ENCODE results near the gene CR1L.
"Not testable (repeated sequence)": the region's sequence is repeated elsewhere in the genome, so short reads cannot be mapped to it uniquely, and the experiment has no call there.

The CR1L gene

GRCh38 chr1:207747627-207748492 lies 102.9 kb downstream of the CR1L start:
- no peak for DNase-seq

GRCh38 chr1:207748737-207749528 lies 104.0 kb downstream of the CR1L start:
- DNase-seq: no peak

- DNase-seq: no peak
These were observed 105.8 kb downstream of the CR1L start for GRCh38 chr1:207750631-207751305.

- not testable (repeated sequence) for DNase-seq
These were observed 106.5 kb downstream of the CR1L start for GRCh38 chr1:207751463-207751789.

- peak; percentile 96 for DNase-seq
These were observed 107.0 kb downstream of the CR1L start, which contains the start of gene CD46 for GRCh38 chr1:207751790-207752455. CD46 (plus strand) TSS chr1:207752054; CDS start chr1:207752213, 159 bp downstream.

GRCh38 chr1:207752456-207752998 lies 107.6 kb downstream of the CR1L start:
- peak; percentile 12 for DNase-seq

- no peak for DNase-seq
These were observed 108.7 kb downstream of the CR1L start for GRCh38 chr1:207753611-207754010.

- no peak for DNase-seq
These were observed 109.1 kb downstream of the CR1L start for GRCh38 chr1:207754011-207754410.

GRCh38 chr1:207754974-207755700 lies 110.2 kb downstream of the CR1L start:
- no peak for DNase-seq

GRCh38 chr1:207755846-207756693 lies 111.1 kb downstream of the CR1L start:
- no peak for DNase-seq

- no peak for DNase-seq
These were observed 117.7 kb downstream of the CR1L start for GRCh38 chr1:207762622-207763021.

- DNase-seq: no peak
These were observed 118.2 kb downstream of the CR1L start for GRCh38 chr1:207763091-207763490.

GRCh38 chr1:207763972-207764371 lies 119.0 kb downstream of the CR1L start:
- no peak for DNase-seq

- no peak for DNase-seq
These were observed 121.6 kb downstream of the CR1L start for GRCh38 chr1:207766569-207766968.

- DNase-seq: not testable (repeated sequence)
These were observed 125.6 kb downstream of the CR1L start for GRCh38 chr1:207770514-207770913.

Data from EL (cell line).